ENCODE data around the gene NUDCD3.

DNA sequence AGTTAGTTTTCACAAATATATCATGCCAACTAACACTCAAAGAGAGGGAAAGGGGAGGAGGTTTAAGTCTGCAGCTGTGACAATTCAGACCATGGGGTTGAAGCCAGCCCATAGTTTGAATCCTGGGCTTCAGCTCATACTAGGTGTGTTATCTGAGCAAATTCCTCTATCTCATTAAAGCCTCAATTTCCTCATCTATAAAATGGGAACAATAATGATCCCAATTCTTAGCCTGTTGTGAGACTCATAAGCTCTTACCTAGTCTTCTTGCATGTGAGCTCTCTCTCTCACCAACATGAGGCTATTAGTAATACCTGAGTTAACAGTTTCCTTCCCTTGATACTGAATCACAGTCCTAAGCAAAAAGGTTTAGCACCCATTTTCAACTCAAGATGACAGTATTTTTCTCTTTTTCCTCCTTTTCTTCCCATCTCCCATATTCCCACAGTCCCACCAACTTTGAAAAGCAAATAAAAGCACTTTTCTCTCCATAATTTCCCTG, 49.8 kb downstream of the NUDCD3 start:
- TF ChIP-seq CTCF (IDR thresholded peaks at IDR 0.05) (no peak), POLR2A (IDR thresholded peaks at IDR 0.05) (no peak), POLR2AphosphoS5 (IDR thresholded peaks at IDR 0.05) (no peak), EP300 (IDR thresholded peaks at IDR 0.05) (no peak)
